Peyer's patch (tissue), 4 donors: Measurements from ENCODE around the gene BDP1. TPM values are rescaled to one million over a fixed set of nuclear protein-coding genes. Genes with fewer than 3 reads are reported as not detected.
"Not testable (repeated sequence)": the region's sequence is repeated elsewhere in the genome, so short reads cannot be mapped to it uniquely, and the experiment has no call there.

ENCODE experiments used
- DNase-seq, 3 donors: peaks; one replicate each; pipeline ENCODE4 v3.0.0-alpha.2; 2017 to 2019
- H3K27ac ChIP-seq, 4 donors: fragments of 200-600 bp; sonication (generic); one replicate each; pipeline ENCODE4 v1.5.1; 2016 to 2019
- H3K27me3 ChIP-seq, 2 donors: fragments of 200-600 bp; sonication (generic); one replicate each; pipeline ENCODE4 v1.5.1; 2019
- H3K36me3 ChIP-seq, 3 donors: fragments of 200-600 bp; sonication (generic); one replicate each; pipeline ENCODE4 v1.5.1; 2016 to 2019
- H3K4me1 ChIP-seq, 4 donors: fragments of 200-600 bp; sonication (generic); one replicate each; pipeline ENCODE4 v1.5.1; 2016 to 2019
- H3K4me3 ChIP-seq, 4 donors: fragments of 200-600 bp; sonication (generic); 1 replicate in 3 of 4; 2 replicates in 1 of 4; pipeline ENCODE4 v1.5.1; 2016 to 2019; ENCODE audit warnings: mild to moderate bottlenecking in 1 of 4
- H3K9me3 ChIP-seq, 4 donors: fragments of 200-600 bp; sonication (generic); one replicate each; pipeline ENCODE4 v1.5.1; 2016 to 2019; ENCODE audit warnings: mild to moderate bottlenecking in 1 of 4
- CTCF ChIP-seq, 6 experiments: fragments of 450-650 bp in 4 of 6; fragments of 200-600 bp in 2 of 6; sonication (generic) in 1 of 6; IDR thresholded peaks; one replicate each; pipeline ENCODE4 v1.5.1; 2017 to 2019; ENCODE audit warnings: antibody characterized with exemption in 6 of 6, mild to moderate bottlenecking in 3 of 6, moderate library complexity in 1 of 6
- POLR2A ChIP-seq, 2 donors: fragments of 450-650 bp; IDR thresholded peaks; one replicate each; pipeline ENCODE4 v1.5.1; 2017; ENCODE audit warnings: antibody characterized with exemption in 2 of 2, mild to moderate bottlenecking in 2 of 2, moderate library complexity in 2 of 2
- small RNA-seq, 2 donors: library from RNA; depleted of rRNA; stranded (forward); fragments of <200 nt; gene quantifications; one replicate each; pipeline ENCODE3, GENCODE V24; 2016
- total RNA-seq, 4 donors: library from RNA; depleted of rRNA; stranded (reverse); fragments of >200 nt; gene quantifications; one replicate each; pipeline ENCODE4 v1.1.0, GENCODE V29; 2016

BDP1 gene
- total RNA-seq, 4 donors from 2014 or later = 25.7 to 164 (median 31.1) TPM

GRCh38 chr5:71601222-71602026 lies 146.0 kb downstream of the BDP1 start:
- peaks cover 0 to 69% (median 0%) of the 10 kb centered on the region in 3 donors for H3K36me3 ChIP-seq
- H3K4me3 ChIP-seq = no peak overlapping the region
- peak in 2 of 3 donors; percentile 24 to 75 for DNase-seq
- no peaks in the 10 kb centered on the region for H3K9me3 ChIP-seq
- H3K27me3 ChIP-seq = no peaks in the 10 kb centered on the region
- peak overlapping the region in 1 of 4 donors; percentile 61 for H3K27ac ChIP-seq
- TF ChIP-seq CTCF (IDR thresholded peaks at IDR 0.05) (peak; percentile 18 to 65 (median 56)), POLR2A (IDR thresholded peaks at IDR 0.05) (no peak)
- H3K4me1 ChIP-seq = no peaks in the 10 kb centered on the region

DNA sequence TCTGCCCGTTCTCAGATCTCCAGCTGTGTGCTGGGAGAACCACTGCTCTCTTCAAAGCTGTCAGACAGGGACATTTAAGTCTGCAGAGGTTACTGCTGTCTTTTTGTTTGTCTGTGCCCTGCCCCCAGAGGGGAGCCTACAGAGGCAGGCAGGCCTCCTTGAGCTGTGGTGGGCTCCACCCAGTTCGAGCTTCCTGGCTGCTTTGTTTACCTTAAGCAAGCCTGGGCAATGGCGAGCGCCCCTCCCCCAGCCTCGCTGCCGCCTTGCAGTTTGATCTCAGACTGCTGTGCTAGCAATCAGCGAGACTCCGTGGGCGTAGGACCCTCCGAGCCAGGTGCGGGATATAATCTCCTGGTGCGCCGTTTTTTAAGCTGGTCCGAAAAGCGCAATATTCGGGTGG lies 154.5 kb downstream of the BDP1 start:
- not testable (repeated sequence) for DNase-seq, H3K27ac ChIP-seq, H3K4me1 ChIP-seq, H3K9me3 ChIP-seq, H3K4me3 ChIP-seq, H3K27me3 ChIP-seq
- peaks cover 0 to 17% (median 0%) of the 10 kb centered on the region in 3 donors for H3K36me3 ChIP-seq

GRCh38 chr5:71615809-71616208 lies 160.4 kb downstream of the BDP1 start:
- Histone ChIP-seq H3K4me1 (no peaks in the 10 kb centered on the region), H3K27me3 (no peaks in the 10 kb centered on the region), H3K27ac (no peak overlapping the region), H3K4me3 (no peak overlapping the region), H3K9me3 (no peaks in the 10 kb centered on the region), H3K36me3 (peaks cover 0 to 23% (median 0%) of the 10 kb centered on the region in 3 donors)
- TF ChIP-seq CTCF (IDR thresholded peaks at IDR 0.05) = no peak
- no peak for TF ChIP-seq POLR2A (IDR thresholded peaks at IDR 0.05)
- DNase-seq = no peak

Small RNA genes lying within 50 kb of the gene (small RNA-seq; reads per million reads assigned to genes)
- 0 reads per million in 2 donors for gene HMGN1P12

Other genes starting within 250 kb of the BDP1 start
- 10 to 100 TPM; 37.3 to 50.3 (median 43.3) TPM for gene MCCC2, start 131.7 kb downstream of the BDP1 start, total RNA-seq